T-helper 17 cell (primary cell): Measurements from ENCODE around the gene GPLD1. TPM values are rescaled to one million over a fixed set of nuclear protein-coding genes. Genes with fewer than 3 reads are reported as not detected.

Experiments used
- ATAC-seq: fragments of 150-1000 bp; cut with Tn5 transposase; 2 replicates; pipeline ENCODE4 v1.10.0; 2021; ENCODE audit warnings: mild to moderate bottlenecking, moderate library complexity
- DNase-seq, 3 donors: peaks; one replicate each; pipeline versions ENCODE4 v3.0.0 to v3.0.0-alpha.2; 2020 to 2021
- H3K9me3 ChIP-seq: one replicate; pipeline ENCODE4 v1.7.0; 2013; ENCODE audit warnings: low read length, mild to moderate bottlenecking; ENCODE audit not compliant: control insufficient read depth, poor library complexity, severe bottlenecking
- H3K27ac Mint-ChIP-seq: one replicate; pipeline ENCODE4 v1.8.0; 2022; ENCODE audit warnings: mild to moderate bottlenecking, moderate library complexity, mixed read lengths
- H3K27me3 Mint-ChIP-seq: one replicate; pipeline ENCODE4 v1.8.0; 2022; ENCODE audit warnings: mixed read lengths
- H3K36me3 Mint-ChIP-seq: one replicate; pipeline ENCODE4 v1.8.0; 2022; ENCODE audit warnings: low read depth, mixed read lengths
- H3K4me1 Mint-ChIP-seq: one replicate; pipeline ENCODE4 v1.8.0; 2022; ENCODE audit warnings: mild to moderate bottlenecking, mixed read lengths
- H3K4me3 Mint-ChIP-seq: one replicate; pipeline ENCODE4 v1.8.0; 2022; ENCODE audit warnings: mild to moderate bottlenecking, moderate library complexity, mixed read lengths
- total RNA-seq, 4 donors: library from RNA in 2 of 4; stranded (reverse) in 2 of 4; gene quantifications; one replicate each; pipeline ENCODE4 v1.2.3 and lab custom pipeline; 2022 to 2026

Gene GPLD1
- total RNA-seq, 2 donors from 2014 or later: 0.21 to 0.40 TPM

GRCh38 chr6:24464253-24465038 lies 24.9 kb downstream of the GPLD1 start:
- no peaks in the 10 kb centered on the region for H3K4me1 Mint-ChIP-seq
- DNase-seq: no peak
- H3K27me3 Mint-ChIP-seq: peaks cover 5% of the 10 kb centered on the region
- H3K4me3 Mint-ChIP-seq: no peak overlapping the region
- ATAC-seq: no peak
- H3K27ac Mint-ChIP-seq: no peak overlapping the region
- H3K36me3 Mint-ChIP-seq: no peaks in the 10 kb centered on the region
- H3K9me3 ChIP-seq: no peaks in the 10 kb centered on the region

GRCh38 chr6:24460966-24461365 lies 28.4 kb downstream of the GPLD1 start:
- DNase-seq (no peak), ATAC-seq (no peak)
- H3K4me3 Mint-ChIP-seq: no peak overlapping the region
- no peaks in the 10 kb centered on the region for H3K4me1 Mint-ChIP-seq
- H3K9me3 ChIP-seq: no peaks in the 10 kb centered on the region
- H3K27me3 Mint-ChIP-seq: no peaks in the 10 kb centered on the region
- H3K36me3 Mint-ChIP-seq: no peaks in the 10 kb centered on the region
- no peak overlapping the region for H3K27ac Mint-ChIP-seq

GRCh38 chr6:24458941-24459340 lies 30.4 kb downstream of the GPLD1 start:
- Mint-ChIP-seq H3K27me3 (no peaks in the 10 kb centered on the region), H3K36me3 (no peaks in the 10 kb centered on the region), H3K4me1 (no peaks in the 10 kb centered on the region), H3K4me3 (no peak overlapping the region), H3K27ac (no peak overlapping the region)
- DNase-seq (no peak), ATAC-seq (no peak)
- H3K9me3 ChIP-seq: no peaks in the 10 kb centered on the region

GRCh38 chr6:24458134-24458533 lies 31.2 kb downstream of the GPLD1 start:
- no peak for ATAC-seq
- Mint-ChIP-seq H3K4me3 (no peak overlapping the region), H3K4me1 (no peaks in the 10 kb centered on the region), H3K27me3 (no peaks in the 10 kb centered on the region), H3K27ac (no peak overlapping the region), H3K36me3 (no peaks in the 10 kb centered on the region)
- H3K9me3 ChIP-seq: no peaks in the 10 kb centered on the region
- no peak for DNase-seq

GRCh38 chr6:24455061-24455460 lies 34.3 kb downstream of the GPLD1 start:
- no peak overlapping the region for H3K4me3 Mint-ChIP-seq

GRCh38 chr6:24454452-24454851 lies 34.9 kb downstream of the GPLD1 start:
- no peaks in the 10 kb centered on the region for H3K9me3 ChIP-seq

More at GRCh38 chr6:24455061-24455460, 34.3 kb downstream of the GPLD1 start:
- no peaks in the 10 kb centered on the region for H3K9me3 ChIP-seq
- ATAC-seq (no peak), DNase-seq (no peak)
- H3K36me3 Mint-ChIP-seq: no peaks in the 10 kb centered on the region
- no peaks in the 10 kb centered on the region for H3K27me3 Mint-ChIP-seq
- H3K27ac Mint-ChIP-seq: no peak overlapping the region
- H3K4me1 Mint-ChIP-seq: no peaks in the 10 kb centered on the region

GRCh38 chr6:24453921-24454320 lies 35.5 kb downstream of the GPLD1 start:
- no peak overlapping the region for H3K4me3 Mint-ChIP-seq
- ATAC-seq: no peak
- H3K27me3 Mint-ChIP-seq: no peaks in the 10 kb centered on the region
- no peaks in the 10 kb centered on the region for H3K36me3 Mint-ChIP-seq
- no peak for DNase-seq
- H3K9me3 ChIP-seq: no peaks in the 10 kb centered on the region
- H3K4me1 Mint-ChIP-seq: no peaks in the 10 kb centered on the region
- H3K27ac Mint-ChIP-seq: no peak overlapping the region

More at GRCh38 chr6:24454452-24454851, 34.9 kb downstream of the GPLD1 start:
- Mint-ChIP-seq H3K4me1 (no peaks in the 10 kb centered on the region), H3K27ac (no peak overlapping the region), H3K27me3 (no peaks in the 10 kb centered on the region), H3K36me3 (no peaks in the 10 kb centered on the region), H3K4me3 (no peak overlapping the region)
- no peak for DNase-seq
- no peak for ATAC-seq

- ATAC-seq: no peak
- Mint-ChIP-seq H3K4me3 (no peak overlapping the region), H3K27me3 (no peaks in the 10 kb centered on the region), H3K36me3 (no peaks in the 10 kb centered on the region), H3K27ac (no peak overlapping the region), H3K4me1 (no peaks in the 10 kb centered on the region)
- no peak for DNase-seq
- H3K9me3 ChIP-seq: no peaks in the 10 kb centered on the region
These were observed 37.6 kb downstream of the GPLD1 start for GRCh38 chr6:24451581-24452388.

- no peak overlapping the region for H3K27ac Mint-ChIP-seq
- no peaks in the 10 kb centered on the region for H3K9me3 ChIP-seq
- no peaks in the 10 kb centered on the region for H3K27me3 Mint-ChIP-seq
- DNase-seq (no peak), ATAC-seq (no peak)
- H3K36me3 Mint-ChIP-seq: no peaks in the 10 kb centered on the region
- H3K4me1 Mint-ChIP-seq: no peaks in the 10 kb centered on the region
- H3K4me3 Mint-ChIP-seq: no peak overlapping the region
These were observed 40.4 kb downstream of the GPLD1 start for GRCh38 chr6:24448828-24449525.

- Mint-ChIP-seq H3K27me3 (no peaks in the 10 kb centered on the region), H3K4me1 (no peaks in the 10 kb centered on the region)
These were observed 41.0 kb downstream of the GPLD1 start for GRCh38 chr6:24448396-24448795.

GRCh38 chr6:24446670-24447069 lies 42.7 kb downstream of the GPLD1 start:
- H3K36me3 Mint-ChIP-seq: no peaks in the 10 kb centered on the region
- ATAC-seq (no peak), DNase-seq (no peak)
- no peak overlapping the region for H3K27ac Mint-ChIP-seq
- no peaks in the 10 kb centered on the region for H3K27me3 Mint-ChIP-seq
- H3K4me3 Mint-ChIP-seq: no peak overlapping the region
- H3K4me1 Mint-ChIP-seq: no peaks in the 10 kb centered on the region
- H3K9me3 ChIP-seq: no peaks in the 10 kb centered on the region

More at GRCh38 chr6:24448396-24448795, 41.0 kb downstream of the GPLD1 start:
- Mint-ChIP-seq H3K4me3 (no peak overlapping the region), H3K36me3 (no peaks in the 10 kb centered on the region), H3K27ac (no peak overlapping the region)
- ATAC-seq (no peak), DNase-seq (no peak)
- no peaks in the 10 kb centered on the region for H3K9me3 ChIP-seq

GRCh38 chr6:24445704-24446103 lies 43.7 kb downstream of the GPLD1 start:
- H3K4me1 Mint-ChIP-seq: no peaks in the 10 kb centered on the region
- H3K36me3 Mint-ChIP-seq: no peaks in the 10 kb centered on the region
- H3K27me3 Mint-ChIP-seq: no peaks in the 10 kb centered on the region
- H3K4me3 Mint-ChIP-seq: no peak overlapping the region
- H3K27ac Mint-ChIP-seq: no peak overlapping the region
- no peaks in the 10 kb centered on the region for H3K9me3 ChIP-seq
- no peak for DNase-seq
- ATAC-seq: no peak

- peaks cover 2% of the 10 kb centered on the region for H3K4me1 Mint-ChIP-seq
- ATAC-seq (no peak), DNase-seq (no peak)
- no peaks in the 10 kb centered on the region for H3K9me3 ChIP-seq
- H3K27ac Mint-ChIP-seq: no peak overlapping the region
- H3K36me3 Mint-ChIP-seq: no peaks in the 10 kb centered on the region
- no peak overlapping the region for H3K4me3 Mint-ChIP-seq
- H3K27me3 Mint-ChIP-seq: no peaks in the 10 kb centered on the region
These were observed 44.8 kb downstream of the GPLD1 start for GRCh38 chr6:24444588-24444987.
